Spleen (tissue), 11 donors: Measurements from ENCODE around the gene ALG14. TPM values are rescaled to one million over a fixed set of nuclear protein-coding genes. Genes with fewer than 3 reads are reported as not detected.
"Not testable (repeated sequence)": the region's sequence is repeated elsewhere in the genome, so short reads cannot be mapped to it uniquely, and the experiment has no call there.

Experiments used
- DNase-seq: peaks from one replicate; pipeline ENCODE4 v3.0.0-alpha.2; 2020
- H3K27ac ChIP-seq, 8 donors: fragments of 200-600 bp; sonication (generic) in 7 of 8; 1 replicate in 4 of 8; 2 replicates in 4 of 8; pipeline versions ENCODE4 v1.5.0 to v1.8.0; 2016 to 2021; ENCODE audit warnings: inconsistent platforms in 4 of 8, mild to moderate bottlenecking in 4 of 8, moderate library complexity in 1 of 8
- H3K27me3 ChIP-seq, 7 donors: fragments of 200-600 bp; sonication (generic) in 6 of 7; replicated peaks in 1 of 7; 1 replicate in 4 of 7; 2 replicates in 3 of 7; pipeline versions ENCODE4 v1.5.0 to v1.8.0; 2016 to 2021; ENCODE audit warnings: inconsistent platforms in 3 of 7, mild to moderate bottlenecking in 1 of 7
- H3K36me3 ChIP-seq, 6 donors: fragments of 200-600 bp; sonication (generic) in 5 of 6; 1 replicate in 4 of 6; 2 replicates in 2 of 6; pipeline versions ENCODE4 v1.5.0 to v1.8.0; 2016 to 2021; ENCODE audit warnings: inconsistent platforms in 2 of 6
- H3K4me1 ChIP-seq, 6 donors: fragments of 200-600 bp; sonication (generic) in 5 of 6; 1 replicate in 3 of 6; 2 replicates in 3 of 6; pipeline versions ENCODE4 v1.5.0 to v1.8.0; 2016 to 2021; ENCODE audit warnings: inconsistent platforms in 3 of 6
- H3K4me3 ChIP-seq, 8 donors: fragments of 200-600 bp; sonication (generic) in 7 of 8; 1 replicate in 4 of 8; 2 replicates in 4 of 8; pipeline versions ENCODE4 v1.5.0 to v1.8.0; 2016 to 2021; ENCODE audit warnings: inconsistent platforms in 4 of 8, mild to moderate bottlenecking in 4 of 8, moderate library complexity in 2 of 8
- H3K9me3 ChIP-seq, 8 donors: fragments of 200-600 bp; sonication (generic) in 7 of 8; 1 replicate in 4 of 8; 2 replicates in 4 of 8; pipeline versions ENCODE4 v1.5.0 to v1.8.0; 2016 to 2021; ENCODE audit warnings: inconsistent platforms in 4 of 8
- POLR2A ChIP-seq, 3 donors: fragments of 450-650 bp; IDR thresholded peaks; one replicate each; pipeline ENCODE4 v1.5.1; 2017; ENCODE audit warnings: antibody characterized with exemption in 3 of 3, mild to moderate bottlenecking in 1 of 3
- POLR2AphosphoS5 ChIP-seq, 3 donors: sonication (generic); formaldehyde crosslinking; IDR thresholded peaks; one replicate each; pipeline ENCODE4 v1.5.1; 2017; ENCODE audit warnings: antibody characterized with exemption in 3 of 3
- WGBS, 5 donors: extraction: QIAGEN DNeasy Blood & Tissue Kit in 3 of 5; methylation state at CpG; one replicate each; pipeline versions ENCODE4 v1.1.5 to v1.1.7; 2013 to 2018; 5-methylcytosine and 5-hydroxymethylcytosine counted together
- intact Hi-C: fragments of 100-400 bp; cut with DNase I; formaldehyde crosslinking; loops from one replicate; pipeline ENCODE4 v1.15.0; 2023; ENCODE audit warnings: low total_unique reads
- polyA plus RNA-seq, 3 donors: library from polyadenylated mRNA; stranded (reverse); fragments of 200-250 nt; gene quantifications; one replicate each; pipeline ENCODE4 v1.2.1, GENCODE V29; 2013
- total RNA-seq, 7 donors: library from RNA; depleted of rRNA in 3 of 7; stranded (reverse); fragments of >200 nt in 3 of 7; fragmentation: NEBNext Ultra II Directional in 4 of 7; extraction: Animal tissue kit (Norgen Biotek cat#: 25700) in 4 of 7; gene quantifications; one replicate each; pipeline versions ENCODE4 v1.1.0 to v1.2.1, GENCODE V29; 2016 to 2021
- TF ChIP-seq, protein P1 (sequence below), 11 experiments: fragments of 200-600 bp in 7 of 11; fragments of 450-650 bp in 4 of 11; sonication (generic) in 4 of 11; IDR thresholded peaks in 8 of 11; conservative IDR thresholded peaks in 3 of 11; 1 replicate in 7 of 11; 2 replicates in 4 of 11; pipeline versions ENCODE4 v1.4.0 to v1.8.0; 2016 to 2021; ENCODE audit warnings: antibody characterized with exemption in 11 of 11, inconsistent platforms in 4 of 11, mild to moderate bottlenecking in 1 of 11
- donor health status: healthy with polysubstance abuse.
- donor health status: DM: no; HTN: no; CAD: no; lungs with moderate emphysema.
- donor health status: DM: no; HTN: no; CAD: no.
- donor health status: Bipolar disorder and iron deficiency.
- donor health status: healthy.
- donor health status: DM: no; HTN: no; CAD: no.
- donor health status: DM: yes; HTN: yes; CAD: no.

ALG14 gene
- total and polyA plus RNA-seq, 10 donors = 0.78 to 6.0 (median 1.2) TPM

DNA sequence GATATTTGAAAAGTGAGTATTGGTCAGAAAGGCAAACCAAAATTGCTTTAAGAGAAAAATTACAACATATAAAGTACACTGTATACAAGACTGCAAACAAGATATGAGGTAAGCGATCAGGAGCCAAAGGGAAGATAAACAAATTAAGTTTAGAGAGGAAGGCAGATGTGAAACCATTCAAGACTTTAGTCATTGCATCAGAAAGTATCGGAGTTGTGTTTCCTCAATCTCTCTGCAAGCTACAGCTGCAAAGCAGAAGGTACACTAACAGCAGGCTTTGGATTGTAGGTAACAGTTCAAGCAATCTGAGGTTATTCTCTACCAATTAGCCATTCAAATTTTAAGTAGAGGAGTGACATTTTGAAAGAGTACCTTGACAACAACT is 23.1 kb upstream of the ALG14 start:
- no peak overlapping the region for H3K4me3 ChIP-seq
- H3K9me3 ChIP-seq = peaks cover 0 to 3% (median 0%) of the 10 kb centered on the region in 8 donors
- intact Hi-C loops = no loop called here
- H3K27me3 ChIP-seq = peaks cover 0 to 6% (median 0%) of the 10 kb centered on the region in 7 donors
- DNase-seq = no peak
- H3K27ac ChIP-seq = peak overlapping the region in 4 of 8 donors; percentile 10 to 53 (median 48)
- no peaks in the 10 kb centered on the region for H3K36me3 ChIP-seq
- 38 to 69% (median 57%) methylated on average over 2 of the region's 2 CpGs for WGBS, 5 donors
- TF ChIP-seq POLR2AphosphoS5 (IDR thresholded peaks at IDR 0.05) (no peak), POLR2A (IDR thresholded peaks at IDR 0.05) (no peak)
- TF ChIP-seq, protein P1, sequence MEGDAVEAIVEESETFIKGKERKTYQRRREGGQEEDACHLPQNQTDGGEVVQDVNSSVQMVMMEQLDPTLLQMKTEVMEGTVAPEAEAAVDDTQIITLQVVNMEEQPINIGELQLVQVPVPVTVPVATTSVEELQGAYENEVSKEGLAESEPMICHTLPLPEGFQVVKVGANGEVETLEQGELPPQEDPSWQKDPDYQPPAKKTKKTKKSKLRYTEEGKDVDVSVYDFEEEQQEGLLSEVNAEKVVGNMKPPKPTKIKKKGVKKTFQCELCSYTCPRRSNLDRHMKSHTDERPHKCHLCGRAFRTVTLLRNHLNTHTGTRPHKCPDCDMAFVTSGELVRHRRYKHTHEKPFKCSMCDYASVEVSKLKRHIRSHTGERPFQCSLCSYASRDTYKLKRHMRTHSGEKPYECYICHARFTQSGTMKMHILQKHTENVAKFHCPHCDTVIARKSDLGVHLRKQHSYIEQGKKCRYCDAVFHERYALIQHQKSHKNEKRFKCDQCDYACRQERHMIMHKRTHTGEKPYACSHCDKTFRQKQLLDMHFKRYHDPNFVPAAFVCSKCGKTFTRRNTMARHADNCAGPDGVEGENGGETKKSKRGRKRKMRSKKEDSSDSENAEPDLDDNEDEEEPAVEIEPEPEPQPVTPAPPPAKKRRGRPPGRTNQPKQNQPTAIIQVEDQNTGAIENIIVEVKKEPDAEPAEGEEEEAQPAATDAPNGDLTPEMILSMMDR (IDR thresholded peaks at IDR 0.05 in 8 of 11, conservative IDR thresholded peaks at IDR 0.05 in 3 of 11) = no peak
- peaks cover 0 to 7% (median 0%) of the 10 kb centered on the region in 6 donors for H3K4me1 ChIP-seq

DNA sequence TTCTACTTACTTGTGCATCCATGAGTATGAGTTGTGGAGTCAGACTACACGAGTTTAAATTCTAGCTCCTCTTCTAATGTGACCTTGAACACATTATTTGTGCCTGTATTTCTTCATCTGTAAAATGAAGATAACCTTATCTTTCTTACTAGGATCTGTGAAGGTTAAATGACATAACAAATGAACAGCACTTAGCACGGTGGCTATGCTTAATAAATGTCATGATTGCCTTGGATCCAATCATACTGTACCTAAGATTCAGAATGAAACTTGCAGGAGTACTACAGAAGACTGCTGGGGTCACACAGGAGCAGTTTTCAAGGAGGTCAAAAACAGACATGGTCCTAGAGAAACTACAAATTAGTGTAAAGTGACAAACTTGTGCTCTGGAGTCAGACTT is 22.2 kb upstream of the ALG14 start:
- H3K4me3 ChIP-seq = no peak overlapping the region
- DNase-seq = no peak
- no peak for TF ChIP-seq POLR2A (IDR thresholded peaks at IDR 0.05)
- TF ChIP-seq, protein P1 (IDR thresholded peaks at IDR 0.05 in 8 of 11, conservative IDR thresholded peaks at IDR 0.05 in 3 of 11) = no peak
- TF ChIP-seq POLR2AphosphoS5 (IDR thresholded peaks at IDR 0.05) = no peak
- H3K36me3 ChIP-seq = no peaks in the 10 kb centered on the region
- peaks cover 0 to 11% (median 3%) of the 10 kb centered on the region in 8 donors for H3K9me3 ChIP-seq
- peaks cover 0 to 7% (median 0%) of the 10 kb centered on the region in 6 donors for H3K4me1 ChIP-seq
- intact Hi-C loops = no loop called here
- WGBS, 5 donors = 39 to 61% (median 49%) methylated on average over 2 of the region's 2 CpGs
- H3K27me3 ChIP-seq = peaks cover 0 to 6% (median 0%) of the 10 kb centered on the region in 7 donors
- no peak overlapping the region for H3K27ac ChIP-seq

DNA sequence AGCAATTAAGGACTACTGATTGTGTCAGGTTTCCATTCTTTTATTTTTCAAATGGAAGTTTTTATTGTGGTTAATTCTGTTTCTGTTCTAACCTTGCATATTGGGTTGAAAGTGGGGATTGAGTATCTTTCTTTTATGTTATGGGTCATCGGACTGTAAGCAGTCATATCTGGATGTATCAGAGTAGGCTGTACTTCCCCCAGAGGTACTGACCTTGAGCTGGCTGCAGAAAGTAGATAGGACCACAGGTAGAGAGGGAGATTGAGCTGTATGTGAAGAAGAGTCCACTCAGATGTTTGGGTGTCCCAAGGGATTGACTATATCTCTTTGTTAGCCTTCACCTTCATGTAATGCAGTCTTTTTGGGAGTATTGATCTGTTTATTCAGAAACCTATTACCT is 20.5 kb upstream of the ALG14 start:
- intact Hi-C loops = no loop called here

DNA sequence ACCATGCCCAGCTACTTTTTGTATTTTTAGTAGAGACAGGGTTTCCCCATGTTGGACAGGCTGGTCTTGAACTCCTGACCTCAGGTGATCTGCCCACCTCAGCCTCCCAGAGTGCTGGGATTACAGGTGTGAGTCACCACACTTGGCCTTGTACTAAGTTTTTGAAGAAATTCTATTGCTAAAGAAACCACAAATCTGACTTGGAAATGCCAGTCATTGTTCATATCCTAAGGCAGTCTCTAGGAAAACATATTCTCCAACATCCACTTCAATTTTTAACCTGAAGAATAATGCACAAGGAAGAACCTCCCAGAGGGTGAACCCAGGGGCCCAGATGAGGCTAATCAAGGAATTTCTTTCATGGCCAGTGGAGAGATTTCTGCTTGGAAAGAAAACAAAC is 20.1 kb upstream of the ALG14 start:
- intact Hi-C loops, H3K4me3 ChIP-seq, H3K4me1 ChIP-seq, H3K36me3 ChIP-seq, H3K27ac ChIP-seq, DNase-seq, H3K27me3 ChIP-seq: not testable (repeated sequence)
- peaks cover 0 to 16% (median 5%) of the 10 kb centered on the region in 8 donors for H3K9me3 ChIP-seq

More for the DNA sequence above, 20.5 kb upstream of the ALG14 start:
- TF ChIP-seq POLR2A (IDR thresholded peaks at IDR 0.05) (no peak), POLR2AphosphoS5 (IDR thresholded peaks at IDR 0.05) (no peak)
- TF ChIP-seq, protein P1 (IDR thresholded peaks at IDR 0.05 in 8 of 11, conservative IDR thresholded peaks at IDR 0.05 in 3 of 11) = no peak
- DNase-seq = no peak
- no peak overlapping the region for H3K4me3 ChIP-seq
- WGBS, 5 donors = 41 to 85% (median 65%) methylated on average over 1 of the region's 1 CpG
- peaks cover 0 to 16% (median 5%) of the 10 kb centered on the region in 8 donors for H3K9me3 ChIP-seq
- H3K27me3 ChIP-seq = peaks cover 0 to 6% (median 0%) of the 10 kb centered on the region in 7 donors
- H3K4me1 ChIP-seq = peaks cover 0 to 7% (median 0%) of the 10 kb centered on the region in 6 donors
- H3K36me3 ChIP-seq = no peaks in the 10 kb centered on the region
- H3K27ac ChIP-seq = no peak overlapping the region

DNA sequence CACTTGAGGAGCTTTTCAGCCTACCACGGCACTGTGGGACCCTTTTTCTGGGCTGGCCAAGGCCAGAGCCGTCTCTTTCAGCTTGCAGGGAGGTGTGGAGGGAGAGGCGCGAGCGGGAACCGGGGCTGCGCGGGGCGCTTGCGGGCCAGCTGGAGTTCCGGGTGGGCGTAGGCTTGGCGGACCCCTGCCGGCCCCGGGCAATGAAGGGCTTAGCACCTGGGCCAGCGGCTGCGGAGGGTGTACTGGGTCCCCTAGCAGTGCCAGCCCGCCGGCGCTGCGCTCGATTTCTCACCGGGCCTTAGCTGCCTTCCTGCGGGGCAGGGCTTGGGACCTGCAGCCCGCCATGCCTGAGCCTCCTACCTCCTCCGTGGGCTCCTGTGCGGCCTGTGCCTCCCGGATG is 18.5 kb upstream of the ALG14 start:
- H3K36me3 ChIP-seq, H3K4me1 ChIP-seq, H3K4me3 ChIP-seq, H3K27ac ChIP-seq, DNase-seq, intact Hi-C loops, H3K27me3 ChIP-seq: not testable (repeated sequence)
- WGBS, 5 donors = 64 to 90% (median 80%) methylated on average over 12 to 28 of the region's 28 CpGs
- peaks cover 0 to 16% (median 5%) of the 10 kb centered on the region in 8 donors for H3K9me3 ChIP-seq
